Stimulated activated memory B cell treated with anti-CD40 and anti-IgM and Interleukin-4, amounts not matched to agents 10 μg/mL and 1 μg/mL and 100 μg/mL, for 72 hours (primary cell): ENCODE measurements around the gene RNF152.

Source experiments
- ATAC-seq: fragments of 150-1000 bp; cut with Tn5 transposase; 2 replicates; pipeline ENCODE4 v1.10.0; 2021
- H3K27ac Mint-ChIP-seq: one replicate; pipeline ENCODE4 v1.8.0; 2022; ENCODE audit warnings: mild to moderate bottlenecking, mixed read lengths
- H3K27me3 Mint-ChIP-seq: one replicate; pipeline ENCODE4 v1.8.0; 2022; ENCODE audit warnings: mixed read lengths
- H3K36me3 Mint-ChIP-seq: one replicate; pipeline ENCODE4 v1.8.0; 2022; ENCODE audit warnings: mixed read lengths
- H3K4me1 Mint-ChIP-seq: one replicate; pipeline ENCODE4 v1.8.0; 2022; ENCODE audit warnings: mixed read lengths
- H3K4me3 Mint-ChIP-seq: one replicate; pipeline ENCODE4 v1.8.0; 2022; ENCODE audit warnings: mild to moderate bottlenecking, moderate library complexity, mixed read lengths
- H3K9me3 Mint-ChIP-seq: one replicate; pipeline ENCODE4 v1.8.0; 2022; ENCODE audit warnings: mixed read lengths

The RNF152 gene

DNA sequence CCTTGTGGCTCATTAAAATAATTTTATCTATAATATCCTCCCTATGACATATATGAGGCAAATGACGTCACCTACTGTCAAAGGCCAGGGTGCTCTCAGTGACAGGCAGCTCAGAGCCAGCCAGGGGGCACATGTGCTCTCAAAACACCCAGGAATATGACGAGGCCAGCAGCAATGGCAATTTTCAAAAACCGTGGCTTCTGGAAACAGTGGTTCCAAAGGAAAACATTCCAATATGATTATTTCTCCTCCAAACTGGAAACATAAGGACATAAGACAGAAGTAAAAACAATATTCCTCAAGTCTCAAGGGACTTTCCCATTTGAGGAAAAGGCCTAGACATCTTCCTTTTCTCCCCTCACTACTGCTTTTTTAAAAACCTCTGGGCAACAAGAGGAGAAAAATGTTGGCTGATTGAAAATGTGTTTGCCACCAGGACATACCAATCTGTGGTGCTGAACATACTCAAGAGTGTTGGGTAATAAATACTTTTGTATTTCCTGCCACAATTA lies 40.8 kb downstream of the RNF152 start:
- no peaks in the 10 kb centered on the region for H3K4me1 Mint-ChIP-seq
- no peaks in the 10 kb centered on the region for H3K9me3 Mint-ChIP-seq
- no peak overlapping the region for H3K27ac Mint-ChIP-seq
- H3K36me3 Mint-ChIP-seq = no peaks in the 10 kb centered on the region
- peaks cover 13% of the 10 kb centered on the region for H3K27me3 Mint-ChIP-seq
- no peak overlapping the region for H3K4me3 Mint-ChIP-seq
- ATAC-seq = no peak

DNA sequence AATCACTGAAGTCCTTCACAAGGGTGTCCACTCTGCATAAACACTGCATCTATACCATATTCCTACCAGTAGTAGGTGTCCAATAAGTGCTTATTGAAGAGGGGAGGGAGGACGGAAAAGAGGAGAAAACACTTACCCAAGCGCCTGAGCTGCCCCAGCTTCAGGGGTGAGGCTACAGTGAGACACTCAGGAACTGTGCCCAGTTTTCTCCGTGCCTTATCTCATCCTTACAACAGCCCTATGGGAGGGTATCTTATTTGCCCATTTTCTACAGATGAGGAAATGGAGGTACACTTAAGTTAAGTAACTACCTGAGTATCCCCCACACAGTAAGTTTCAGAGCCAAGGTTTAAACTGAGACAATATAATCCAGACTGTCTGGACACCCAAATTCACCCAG lies 41.5 kb downstream of the RNF152 start:
- Mint-ChIP-seq H3K9me3 (peaks cover 1% of the 10 kb centered on the region), H3K4me1 (no peaks in the 10 kb centered on the region), H3K27me3 (peaks cover 17% of the 10 kb centered on the region), H3K27ac (no peak overlapping the region), H3K4me3 (no peak overlapping the region), H3K36me3 (no peaks in the 10 kb centered on the region)
- no peak for ATAC-seq

DNA sequence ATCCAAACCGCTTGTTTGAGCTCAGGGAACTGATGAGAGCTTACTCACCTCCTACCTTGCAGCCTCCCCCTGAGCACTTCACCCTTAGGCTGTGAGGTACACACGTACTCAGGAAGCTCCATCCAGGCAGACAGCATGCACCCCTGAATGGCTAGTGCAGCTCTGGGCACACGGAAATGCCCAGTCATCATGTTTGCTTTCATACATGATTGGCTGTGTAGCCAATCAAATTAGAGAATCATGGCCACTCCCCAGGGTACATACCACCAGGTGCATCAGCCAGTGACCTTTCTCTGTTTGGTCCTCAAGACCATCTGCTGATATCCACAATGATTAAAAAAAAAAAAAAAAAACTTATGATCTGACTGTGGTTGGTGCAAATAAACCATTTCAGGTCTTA lies 42.1 kb downstream of the RNF152 start:
- no peak overlapping the region for H3K27ac Mint-ChIP-seq
- no peaks in the 10 kb centered on the region for H3K4me1 Mint-ChIP-seq
- no peak overlapping the region for H3K4me3 Mint-ChIP-seq
- peaks cover 22% of the 10 kb centered on the region for H3K27me3 Mint-ChIP-seq
- H3K36me3 Mint-ChIP-seq = no peaks in the 10 kb centered on the region
- ATAC-seq = no peak
- peaks cover 4% of the 10 kb centered on the region for H3K9me3 Mint-ChIP-seq

DNA sequence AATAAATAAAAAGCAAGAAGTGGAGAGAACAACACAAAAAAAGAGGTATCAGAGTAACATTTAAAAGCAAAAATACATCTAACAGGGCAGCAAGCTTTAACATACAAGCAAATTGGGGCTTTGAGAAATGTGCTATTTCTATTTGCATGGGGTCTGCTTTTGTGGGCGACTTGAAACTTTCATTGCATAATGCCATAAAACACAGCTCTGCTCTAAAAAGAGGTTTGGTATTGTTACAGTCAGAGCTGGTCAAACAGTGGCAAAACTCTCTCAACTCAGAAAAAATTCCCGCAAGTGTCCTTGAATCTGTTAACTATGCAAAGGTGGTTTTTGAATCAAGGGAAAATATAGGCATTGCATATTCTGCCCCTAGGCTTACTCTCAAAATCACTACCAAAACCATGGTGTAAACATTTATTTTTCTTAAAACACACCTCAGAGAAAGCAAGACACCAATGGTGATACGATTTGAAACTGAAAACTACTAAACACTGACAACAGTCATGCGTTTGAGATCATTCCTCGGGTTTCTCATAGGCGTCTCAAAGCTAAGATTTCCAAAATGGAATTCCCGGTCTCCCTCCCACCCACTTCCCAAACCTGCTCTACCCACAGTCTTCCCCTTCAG lies 45.5 kb downstream of the RNF152 start:
- ATAC-seq = no peak
- H3K9me3 Mint-ChIP-seq = peaks cover 4% of the 10 kb centered on the region
- H3K4me3 Mint-ChIP-seq = no peak overlapping the region
- H3K4me1 Mint-ChIP-seq = no peaks in the 10 kb centered on the region
- H3K27me3 Mint-ChIP-seq = peaks cover 30% of the 10 kb centered on the region
- no peaks in the 10 kb centered on the region for H3K36me3 Mint-ChIP-seq
- no peak overlapping the region for H3K27ac Mint-ChIP-seq

DNA sequence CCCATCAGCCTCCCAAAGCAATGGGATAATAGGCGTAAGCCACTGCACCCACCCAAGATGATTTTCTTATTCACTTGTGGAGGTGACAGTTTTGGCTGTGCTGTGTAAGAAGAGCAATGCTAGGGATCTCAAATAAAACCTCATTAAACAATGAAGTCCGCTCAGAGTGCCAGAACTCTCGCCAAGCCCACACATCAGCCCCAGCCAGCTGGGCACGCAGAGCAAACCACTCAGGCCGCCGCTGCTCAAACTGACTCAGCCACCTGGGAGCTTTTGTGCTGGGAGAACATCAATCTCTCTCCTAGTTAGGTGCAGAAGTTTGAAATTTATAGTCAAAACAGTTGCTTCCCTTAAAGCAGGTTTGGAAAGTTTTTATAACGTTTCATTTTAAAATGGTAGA lies 47.6 kb downstream of the RNF152 start:
- H3K27me3 Mint-ChIP-seq = peaks cover 36% of the 10 kb centered on the region
- no peak overlapping the region for H3K27ac Mint-ChIP-seq
- no peak overlapping the region for H3K4me3 Mint-ChIP-seq
- peaks cover 4% of the 10 kb centered on the region for H3K9me3 Mint-ChIP-seq
- H3K4me1 Mint-ChIP-seq = no peaks in the 10 kb centered on the region
- H3K36me3 Mint-ChIP-seq = no peaks in the 10 kb centered on the region
- no peak for ATAC-seq

GRCh38 chr18:61844726-61845125 lies 48.1 kb downstream of the RNF152 start:
- no peaks in the 10 kb centered on the region for H3K4me1 Mint-ChIP-seq
- ATAC-seq = no peak
- peaks cover 36% of the 10 kb centered on the region for H3K27me3 Mint-ChIP-seq
- no peak overlapping the region for H3K27ac Mint-ChIP-seq
- H3K9me3 Mint-ChIP-seq = peaks cover 4% of the 10 kb centered on the region
- no peak overlapping the region for H3K4me3 Mint-ChIP-seq
- no peaks in the 10 kb centered on the region for H3K36me3 Mint-ChIP-seq

GRCh38 chr18:61842146-61842545 lies 50.7 kb downstream of the RNF152 start:
- no peak for ATAC-seq
- Mint-ChIP-seq H3K36me3 (no peaks in the 10 kb centered on the region), H3K9me3 (peaks cover 4% of the 10 kb centered on the region), H3K27ac (no peak overlapping the region), H3K27me3 (peaks cover 38% of the 10 kb centered on the region), H3K4me1 (no peaks in the 10 kb centered on the region), H3K4me3 (no peak overlapping the region)

DNA sequence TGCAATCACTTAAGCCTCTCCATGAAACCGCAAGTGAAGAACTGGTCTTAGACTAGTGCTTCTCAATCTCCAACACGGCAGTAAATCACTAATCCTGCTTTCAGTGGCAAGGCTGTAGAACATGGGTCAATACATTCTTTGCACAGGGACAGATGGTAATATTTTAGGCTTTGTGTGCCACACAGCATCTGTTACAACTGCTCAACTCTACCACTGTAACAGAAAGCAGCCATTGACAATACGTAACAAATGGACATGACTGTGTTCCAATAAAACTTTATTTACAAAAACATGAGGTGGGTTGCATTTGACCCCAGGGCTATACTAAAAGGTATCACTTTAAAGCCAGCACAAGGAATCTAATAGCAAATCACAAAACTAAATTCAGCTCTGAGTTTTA lies 51.1 kb downstream of the RNF152 start:
- peaks cover 4% of the 10 kb centered on the region for H3K9me3 Mint-ChIP-seq
- H3K4me1 Mint-ChIP-seq = no peaks in the 10 kb centered on the region
- peaks cover 43% of the 10 kb centered on the region for H3K27me3 Mint-ChIP-seq
- no peaks in the 10 kb centered on the region for H3K36me3 Mint-ChIP-seq
- H3K4me3 Mint-ChIP-seq = no peak overlapping the region
- ATAC-seq = no peak
- no peak overlapping the region for H3K27ac Mint-ChIP-seq

- H3K27me3 Mint-ChIP-seq = peaks cover 48% of the 10 kb centered on the region
- H3K36me3 Mint-ChIP-seq = no peaks in the 10 kb centered on the region
- no peak for ATAC-seq
- H3K4me1 Mint-ChIP-seq = no peaks in the 10 kb centered on the region
- H3K4me3 Mint-ChIP-seq = no peak overlapping the region
- no peak overlapping the region for H3K27ac Mint-ChIP-seq
- no peaks in the 10 kb centered on the region for H3K9me3 Mint-ChIP-seq
Measured at GRCh38 chr18:61840324-61840723, 52.5 kb downstream of the RNF152 start.

DNA sequence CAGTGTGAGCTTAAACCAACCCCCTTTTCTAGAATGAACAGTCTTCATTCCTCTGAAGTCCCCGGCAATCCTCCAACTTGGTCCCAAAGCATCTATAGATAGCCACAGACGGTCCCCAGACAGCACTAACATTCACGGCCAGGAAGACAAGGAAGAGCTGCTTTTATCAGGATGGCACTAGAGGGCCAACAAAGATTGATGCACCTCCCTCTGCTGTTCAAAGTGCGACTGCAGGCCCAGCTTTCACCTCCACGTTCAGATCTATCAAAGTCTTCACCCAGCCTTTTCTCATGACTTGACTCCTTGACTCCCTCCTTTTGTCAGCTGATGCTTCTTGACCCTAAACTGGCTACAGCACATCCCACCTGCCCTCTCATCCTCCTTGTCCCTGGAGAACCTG lies 54.3 kb downstream of the RNF152 start:
- Mint-ChIP-seq H3K27me3 (peaks cover 59% of the 10 kb centered on the region), H3K4me3 (no peak overlapping the region)

GRCh38 chr18:61833978-61834377 lies 58.8 kb downstream of the RNF152 start:
- Mint-ChIP-seq H3K27me3 (peaks cover 59% of the 10 kb centered on the region), H3K27ac (no peak overlapping the region), H3K4me3 (no peak overlapping the region)

More for the DNA sequence above, 54.3 kb downstream of the RNF152 start:
- no peak for ATAC-seq
- H3K9me3 Mint-ChIP-seq = no peaks in the 10 kb centered on the region
- peaks cover under 1% of the 10 kb centered on the region for H3K4me1 Mint-ChIP-seq
- no peaks in the 10 kb centered on the region for H3K36me3 Mint-ChIP-seq
- H3K27ac Mint-ChIP-seq = no peak overlapping the region

GRCh38 chr18:61833387-61833786 lies 59.4 kb downstream of the RNF152 start:
- Mint-ChIP-seq H3K9me3 (no peaks in the 10 kb centered on the region), H3K27ac (no peak overlapping the region), H3K4me1 (peaks cover 8% of the 10 kb centered on the region), H3K27me3 (peaks cover 56% of the 10 kb centered on the region), H3K36me3 (no peaks in the 10 kb centered on the region), H3K4me3 (no peak overlapping the region)
- ATAC-seq = no peak

More at GRCh38 chr18:61833978-61834377, 58.8 kb downstream of the RNF152 start:
- Mint-ChIP-seq H3K9me3 (no peaks in the 10 kb centered on the region), H3K4me1 (peaks cover 8% of the 10 kb centered on the region), H3K36me3 (no peaks in the 10 kb centered on the region)
- no peak for ATAC-seq

GRCh38 chr18:61832858-61833257 lies 59.9 kb downstream of the RNF152 start:
- H3K27me3 Mint-ChIP-seq = peaks cover 55% of the 10 kb centered on the region
- no peak overlapping the region for H3K4me3 Mint-ChIP-seq
- H3K9me3 Mint-ChIP-seq = no peaks in the 10 kb centered on the region
- H3K4me1 Mint-ChIP-seq = peaks cover 8% of the 10 kb centered on the region
- H3K36me3 Mint-ChIP-seq = no peaks in the 10 kb centered on the region
- H3K27ac Mint-ChIP-seq = no peak overlapping the region
- ATAC-seq = no peak

DNA sequence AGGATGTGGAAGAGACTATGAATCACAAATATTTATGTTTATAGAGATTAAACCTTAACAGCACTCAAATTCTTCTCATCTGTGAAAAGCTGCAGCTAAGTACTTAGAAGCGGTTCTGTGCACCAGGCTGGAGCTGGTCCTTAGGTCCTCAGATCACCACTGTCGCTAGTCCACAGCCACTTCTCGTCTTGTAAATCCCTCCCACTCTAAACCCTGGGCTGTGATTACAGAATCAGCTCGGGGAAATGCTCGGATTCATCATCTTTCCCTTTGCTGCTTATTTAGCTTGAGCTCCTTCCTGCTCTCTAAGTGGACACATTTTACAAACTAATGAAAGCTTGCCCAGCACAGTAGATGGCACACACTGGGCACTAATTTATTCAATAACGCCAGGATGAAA lies 61.7 kb downstream of the RNF152 start:
- no peaks in the 10 kb centered on the region for H3K9me3 Mint-ChIP-seq
- no peak for ATAC-seq
- no peak overlapping the region for H3K27ac Mint-ChIP-seq
- H3K4me1 Mint-ChIP-seq = peaks cover 8% of the 10 kb centered on the region
- H3K4me3 Mint-ChIP-seq = no peak overlapping the region
- H3K36me3 Mint-ChIP-seq = no peaks in the 10 kb centered on the region
- peaks cover 42% of the 10 kb centered on the region for H3K27me3 Mint-ChIP-seq

- Mint-ChIP-seq H3K36me3 (no peaks in the 10 kb centered on the region), H3K4me3 (no peak overlapping the region), H3K27me3 (peaks cover 23% of the 10 kb centered on the region), H3K4me1 (peaks cover 8% of the 10 kb centered on the region), H3K9me3 (no peaks in the 10 kb centered on the region), H3K27ac (no peak overlapping the region)
- peak; percentile 15 for ATAC-seq
Measured at GRCh38 chr18:61829108-61829507, 63.7 kb downstream of the RNF152 start.

DNA sequence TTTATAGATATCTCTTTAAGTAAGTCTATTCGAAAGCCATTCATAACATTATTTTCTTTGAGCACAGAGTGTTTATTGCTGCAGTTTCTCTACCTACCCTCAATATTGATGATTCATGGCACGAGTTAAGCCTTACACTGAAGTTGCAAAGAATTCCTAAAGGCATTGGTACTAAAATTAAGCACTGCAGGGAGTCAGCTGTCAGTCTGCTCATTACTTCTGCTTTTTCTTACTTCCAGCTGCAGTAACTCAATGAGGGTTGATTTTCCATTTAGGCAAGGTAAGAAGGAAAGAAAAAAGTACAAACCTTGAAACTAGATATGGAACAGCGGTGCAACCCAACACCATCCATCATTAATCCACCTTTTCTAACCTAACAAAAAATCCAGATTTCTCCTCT lies 65.2 kb downstream of the RNF152 start:
- no peak overlapping the region for H3K27ac Mint-ChIP-seq
- H3K4me1 Mint-ChIP-seq = no peaks in the 10 kb centered on the region
- no peak overlapping the region for H3K4me3 Mint-ChIP-seq
- H3K9me3 Mint-ChIP-seq = no peaks in the 10 kb centered on the region
- ATAC-seq = no peak
- peaks cover 18% of the 10 kb centered on the region for H3K27me3 Mint-ChIP-seq
- no peaks in the 10 kb centered on the region for H3K36me3 Mint-ChIP-seq
